Measurements from ENCODE around the gene SUZ12.
A peak's percentile ranks its signal among the peaks of the same experiment; 100 is the strongest.

The SUZ12 gene

DNA sequence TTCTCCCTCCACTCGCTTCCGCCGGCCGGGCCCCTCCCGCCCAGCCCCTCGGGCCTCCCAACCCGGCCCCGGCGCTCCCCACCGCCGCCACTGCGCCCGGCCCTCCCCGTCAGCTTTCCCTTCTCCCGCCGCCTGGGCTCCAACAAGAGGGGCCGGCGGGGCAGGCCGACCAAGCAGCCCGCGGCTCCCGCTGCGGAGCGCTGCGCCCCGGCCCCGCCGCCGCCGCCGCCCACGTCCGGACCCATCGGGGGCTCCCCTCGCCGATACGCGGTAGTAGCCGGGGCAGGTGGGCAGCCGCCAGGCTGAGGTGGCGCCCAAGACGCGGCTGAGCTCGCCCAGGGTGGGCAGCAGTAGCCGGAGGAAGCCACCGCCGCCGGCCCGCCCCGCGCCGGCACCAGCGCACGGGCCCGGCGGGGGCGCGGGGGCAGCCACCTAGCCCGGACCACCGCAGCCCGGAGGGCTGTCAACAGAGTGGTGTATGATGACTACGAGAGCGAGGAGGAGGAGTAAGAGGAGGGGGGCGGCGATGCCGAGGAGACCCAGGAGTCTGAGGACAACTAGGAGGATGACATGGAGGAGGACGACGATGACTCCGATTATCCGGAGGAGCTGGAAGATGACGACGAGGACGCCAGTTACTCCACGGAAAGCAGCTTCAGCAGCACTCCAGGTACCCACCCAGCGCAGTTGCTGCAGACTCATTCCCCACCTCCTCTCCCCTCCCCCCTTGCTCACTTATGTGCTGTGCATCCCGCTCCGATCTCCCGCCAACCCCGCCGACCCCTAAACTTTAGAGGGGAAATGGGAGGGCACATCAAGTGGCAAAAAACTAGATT is 70.9 kb downstream of the SUZ12 start (continued):
- TF ChIP-seq, protein P1, sequence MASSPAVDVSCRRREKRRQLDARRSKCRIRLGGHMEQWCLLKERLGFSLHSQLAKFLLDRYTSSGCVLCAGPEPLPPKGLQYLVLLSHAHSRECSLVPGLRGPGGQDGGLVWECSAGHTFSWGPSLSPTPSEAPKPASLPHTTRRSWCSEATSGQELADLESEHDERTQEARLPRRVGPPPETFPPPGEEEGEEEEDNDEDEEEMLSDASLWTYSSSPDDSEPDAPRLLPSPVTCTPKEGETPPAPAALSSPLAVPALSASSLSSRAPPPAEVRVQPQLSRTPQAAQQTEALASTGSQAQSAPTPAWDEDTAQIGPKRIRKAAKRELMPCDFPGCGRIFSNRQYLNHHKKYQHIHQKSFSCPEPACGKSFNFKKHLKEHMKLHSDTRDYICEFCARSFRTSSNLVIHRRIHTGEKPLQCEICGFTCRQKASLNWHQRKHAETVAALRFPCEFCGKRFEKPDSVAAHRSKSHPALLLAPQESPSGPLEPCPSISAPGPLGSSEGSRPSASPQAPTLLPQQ (tag by site-specific recombination; IDR thresholded peaks at IDR 0.05), result peak; percentile 41; the same call in 1 of the 2 replicates
- TF ChIP-seq, protein P2, sequence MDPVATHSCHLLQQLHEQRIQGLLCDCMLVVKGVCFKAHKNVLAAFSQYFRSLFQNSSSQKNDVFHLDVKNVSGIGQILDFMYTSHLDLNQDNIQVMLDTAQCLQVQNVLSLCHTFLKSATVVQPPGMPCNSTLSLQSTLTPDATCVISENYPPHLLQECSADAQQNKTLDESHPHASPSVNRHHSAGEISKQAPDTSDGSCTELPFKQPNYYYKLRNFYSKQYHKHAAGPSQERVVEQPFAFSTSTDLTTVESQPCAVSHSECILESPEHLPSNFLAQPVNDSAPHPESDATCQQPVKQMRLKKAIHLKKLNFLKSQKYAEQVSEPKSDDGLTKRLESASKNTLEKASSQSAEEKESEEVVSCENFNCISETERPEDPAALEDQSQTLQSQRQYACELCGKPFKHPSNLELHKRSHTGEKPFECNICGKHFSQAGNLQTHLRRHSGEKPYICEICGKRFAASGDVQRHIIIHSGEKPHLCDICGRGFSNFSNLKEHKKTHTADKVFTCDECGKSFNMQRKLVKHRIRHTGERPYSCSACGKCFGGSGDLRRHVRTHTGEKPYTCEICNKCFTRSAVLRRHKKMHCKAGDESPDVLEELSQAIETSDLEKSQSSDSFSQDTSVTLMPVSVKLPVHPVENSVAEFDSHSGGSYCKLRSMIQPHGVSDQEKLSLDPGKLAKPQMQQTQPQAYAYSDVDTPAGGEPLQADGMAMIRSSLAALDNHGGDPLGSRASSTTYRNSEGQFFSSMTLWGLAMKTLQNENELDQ (tag by site-specific recombination; IDR thresholded peaks at IDR 0.05; ENCODE audit: low read depth), result no peak
- TF ChIP-seq, protein P3, sequence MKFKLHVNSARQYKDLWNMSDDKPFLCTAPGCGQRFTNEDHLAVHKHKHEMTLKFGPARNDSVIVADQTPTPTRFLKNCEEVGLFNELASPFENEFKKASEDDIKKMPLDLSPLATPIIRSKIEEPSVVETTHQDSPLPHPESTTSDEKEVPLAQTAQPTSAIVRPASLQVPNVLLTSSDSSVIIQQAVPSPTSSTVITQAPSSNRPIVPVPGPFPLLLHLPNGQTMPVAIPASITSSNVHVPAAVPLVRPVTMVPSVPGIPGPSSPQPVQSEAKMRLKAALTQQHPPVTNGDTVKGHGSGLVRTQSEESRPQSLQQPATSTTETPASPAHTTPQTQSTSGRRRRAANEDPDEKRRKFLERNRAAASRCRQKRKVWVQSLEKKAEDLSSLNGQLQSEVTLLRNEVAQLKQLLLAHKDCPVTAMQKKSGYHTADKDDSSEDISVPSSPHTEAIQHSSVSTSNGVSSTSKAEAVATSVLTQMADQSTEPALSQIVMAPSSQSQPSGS (tag by site-specific recombination; IDR thresholded peaks at IDR 0.05; ENCODE audit: low read depth), result no peak

DNA sequence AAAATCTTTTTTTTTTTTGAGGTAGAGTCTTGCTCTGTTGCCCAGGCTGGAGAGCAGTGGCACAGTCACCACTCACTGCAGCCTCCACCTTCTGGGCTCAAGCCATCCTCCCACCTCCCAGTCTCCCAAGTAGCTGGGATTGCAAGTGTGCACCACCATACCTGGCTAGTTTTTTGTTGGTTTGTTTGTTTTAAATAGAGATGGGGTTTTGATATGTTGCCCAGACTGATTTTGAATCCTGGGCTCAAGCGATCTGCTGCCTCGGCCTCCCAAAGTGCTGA is 72.4 kb downstream of the SUZ12 start:
- H3K27ac ChIP-seq (ENCODE audit: extremely low read depth, low read depth, low read length), result no peak overlapping the region
- H3K9me3 ChIP-seq (ENCODE audit: control insufficient read depth, insufficient read depth, low read depth, low read length), result no peaks in the 10 kb centered on the region
- H3K36me3 ChIP-seq (ENCODE audit: control insufficient read depth in 2 of 2, insufficient read depth in 1 of 2, low read length in 2 of 2), result no peaks in the 10 kb centered on the region; a peak in 1 of 3 replicates
- no peak for TF ChIP-seq SP2 (tag by site-specific recombination; IDR thresholded peaks at IDR 0.05)
- TF ChIP-seq, protein P4, sequence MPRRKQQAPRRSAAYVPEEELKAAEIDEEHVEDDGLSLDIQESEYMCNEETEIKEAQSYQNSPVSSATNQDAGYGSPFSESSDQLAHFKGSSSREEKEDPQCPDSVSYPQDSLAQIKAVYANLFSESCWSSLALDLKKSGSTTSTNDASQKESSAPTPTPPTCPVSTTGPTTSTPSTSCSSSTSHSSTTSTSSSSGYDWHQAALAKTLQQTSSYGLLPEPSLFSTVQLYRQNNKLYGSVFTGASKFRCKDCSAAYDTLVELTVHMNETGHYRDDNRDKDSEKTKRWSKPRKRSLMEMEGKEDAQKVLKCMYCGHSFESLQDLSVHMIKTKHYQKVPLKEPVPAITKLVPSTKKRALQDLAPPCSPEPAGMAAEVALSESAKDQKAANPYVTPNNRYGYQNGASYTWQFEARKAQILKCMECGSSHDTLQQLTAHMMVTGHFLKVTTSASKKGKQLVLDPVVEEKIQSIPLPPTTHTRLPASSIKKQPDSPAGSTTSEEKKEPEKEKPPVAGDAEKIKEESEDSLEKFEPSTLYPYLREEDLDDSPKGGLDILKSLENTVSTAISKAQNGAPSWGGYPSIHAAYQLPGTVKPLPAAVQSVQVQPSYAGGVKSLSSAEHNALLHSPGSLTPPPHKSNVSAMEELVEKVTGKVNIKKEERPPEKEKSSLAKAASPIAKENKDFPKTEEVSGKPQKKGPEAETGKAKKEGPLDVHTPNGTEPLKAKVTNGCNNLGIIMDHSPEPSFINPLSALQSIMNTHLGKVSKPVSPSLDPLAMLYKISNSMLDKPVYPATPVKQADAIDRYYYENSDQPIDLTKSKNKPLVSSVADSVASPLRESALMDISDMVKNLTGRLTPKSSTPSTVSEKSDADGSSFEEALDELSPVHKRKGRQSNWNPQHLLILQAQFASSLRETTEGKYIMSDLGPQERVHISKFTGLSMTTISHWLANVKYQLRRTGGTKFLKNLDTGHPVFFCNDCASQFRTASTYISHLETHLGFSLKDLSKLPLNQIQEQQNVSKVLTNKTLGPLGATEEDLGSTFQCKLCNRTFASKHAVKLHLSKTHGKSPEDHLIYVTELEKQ (tag by site-specific recombination; IDR thresholded peaks at IDR 0.05; ENCODE audit: borderline replicate concordance), result no peak
- TF ChIP-seq ZNF121 (tag by site-specific recombination; IDR thresholded peaks at IDR 0.05), result peak; percentile 90
- TF ChIP-seq TRIM28 (IDR thresholded peaks at IDR 0.05; ENCODE audit: borderline replicate concordance, low read length), result no peak
- CTCF ChIA-PET, result interaction anchor here (0.6 to 4.0 kb wide), 6 partner anchors 31 to 504 kb away, joined by 3 to 36 read pairs (median 4); no protein-coding TSS in a partner anchor
- H3K4me3 ChIP-seq (ENCODE audit: low read depth, low read length), result peak overlapping the region; percentile 52; the same call in 1 of the 2 replicates
- POLR2A ChIA-PET, result interaction anchor here (0.6 kb wide), 1 partner anchor 32 kb away, joined by 8 read pairs; no protein-coding TSS in a partner anchor
- H3K4me1 ChIP-seq (ENCODE audit: control insufficient read depth, insufficient read depth, low read length), result no peaks in the 10 kb centered on the region

DNA sequence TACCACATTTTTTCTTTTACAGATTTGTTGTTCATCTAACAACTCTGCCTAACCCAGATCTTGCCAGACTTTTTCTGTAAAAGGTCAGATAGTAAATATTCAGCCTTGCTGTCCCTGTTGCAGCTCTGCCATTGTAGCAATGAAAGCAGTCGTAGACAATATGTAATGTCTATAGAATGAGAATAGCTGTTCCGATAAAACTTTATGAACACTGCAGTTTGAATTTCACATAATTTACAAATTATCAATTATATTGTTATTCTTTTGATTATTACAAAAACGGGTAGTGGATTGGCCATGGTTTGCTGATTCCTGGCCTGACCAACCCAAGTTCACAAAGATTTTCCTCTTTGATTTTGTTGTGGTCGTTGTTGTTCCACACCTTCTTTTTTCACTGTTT is 73.3 kb downstream of the SUZ12 start:
- Histone ChIP-seq H3K27ac (ENCODE audit: extremely low read depth, low read depth, low read length) (no peak overlapping the region), H3K36me3 (ENCODE audit: control insufficient read depth in 2 of 2, insufficient read depth in 1 of 2, low read length in 2 of 2) (no peaks in the 10 kb centered on the region; a peak in 1 of 3 replicates), H3K4me1 (ENCODE audit: control insufficient read depth, insufficient read depth, low read length) (peaks cover 4% of the 10 kb centered on the region), H3K9me3 (ENCODE audit: control insufficient read depth, insufficient read depth, low read depth, low read length) (no peaks in the 10 kb centered on the region), H3K4me3 (ENCODE audit: low read depth, low read length) (no peak overlapping the region)
- CTCF ChIA-PET, result interaction anchor here (1.9 kb wide), 1 partner anchor 99 kb away, joined by 4 read pairs; no protein-coding TSS in a partner anchor
- POLR2A ChIA-PET, result no interaction called here
- TF ChIP-seq ZBTB20 (tag by site-specific recombination; IDR thresholded peaks at IDR 0.05) (no peak), ZNF416 (tag by site-specific recombination; IDR thresholded peaks at IDR 0.05) (no peak), ZNF548 (tag by site-specific recombination; IDR thresholded peaks at IDR 0.05) (no peak)
- TF ChIP-seq, protein P5, sequence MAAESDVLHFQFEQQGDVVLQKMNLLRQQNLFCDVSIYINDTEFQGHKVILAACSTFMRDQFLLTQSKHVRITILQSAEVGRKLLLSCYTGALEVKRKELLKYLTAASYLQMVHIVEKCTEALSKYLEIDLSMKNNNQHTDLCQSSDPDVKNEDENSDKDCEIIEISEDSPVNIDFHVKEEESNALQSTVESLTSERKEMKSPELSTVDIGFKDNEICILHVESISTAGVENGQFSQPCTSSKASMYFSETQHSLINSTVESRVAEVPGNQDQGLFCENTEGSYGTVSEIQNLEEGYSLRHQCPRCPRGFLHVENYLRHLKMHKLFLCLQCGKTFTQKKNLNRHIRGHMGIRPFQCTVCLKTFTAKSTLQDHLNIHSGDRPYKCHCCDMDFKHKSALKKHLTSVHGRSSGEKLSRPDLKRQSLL (tag by site-specific recombination; IDR thresholded peaks at IDR 0.05), result no peak
